ENCODE results near the gene FOXP4.
A peak's percentile ranks its signal among the peaks of the same experiment; 100 is the strongest.

The FOXP4 gene

DNA sequence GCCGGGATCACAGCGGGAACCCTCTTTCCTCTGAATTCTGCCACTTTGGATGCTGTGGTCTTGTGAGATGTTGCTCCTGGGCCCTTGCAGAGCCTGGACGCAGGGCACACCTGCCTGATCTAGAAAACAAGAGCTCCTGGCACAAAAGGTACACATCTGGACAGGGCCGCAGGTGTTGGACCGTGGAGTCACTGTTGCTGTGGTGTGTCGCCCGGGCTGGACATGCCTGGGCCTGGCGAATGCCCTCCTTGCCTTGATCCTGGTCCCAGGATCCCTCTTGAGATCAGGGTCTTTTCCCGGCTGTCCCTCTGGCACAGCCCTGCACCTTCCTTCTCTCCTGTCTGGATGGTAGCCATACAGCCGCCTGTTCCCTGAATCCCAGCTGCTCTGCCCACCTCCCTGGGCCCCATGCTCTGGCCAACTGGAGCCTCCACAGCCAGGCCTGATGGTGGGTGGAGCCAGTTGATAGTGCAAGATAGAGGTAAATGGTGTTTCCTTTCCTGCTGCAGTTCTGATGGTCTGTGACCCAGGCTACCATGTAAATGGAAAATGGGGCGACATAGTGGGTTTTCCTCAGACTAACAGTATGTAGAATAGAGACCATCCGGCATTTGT, 5.0 kb downstream of the FOXP4 start:
- TF ChIP-seq TAF1 (IDR thresholded peaks at IDR 0.05; ENCODE audit: borderline replicate concordance, low read depth, low read length): no peak
- TF ChIP-seq POLR2A (IDR thresholded peaks at IDR 0.05; ENCODE audit: low read depth, low read length): no peak
- TF ChIP-seq POLR2AphosphoS5 (IDR thresholded peaks at IDR 0.05; ENCODE audit: low read depth, low read length): no peak
- FAIRE-seq (no peak), DNase-seq (ENCODE audit: insufficient read length) (no peak)

GRCh38 chr6:41551857-41552256, 5.7 kb downstream of the FOXP4 start:
- DNase-seq (ENCODE audit: insufficient read length) (no peak), FAIRE-seq (no peak)
- no peak for TF ChIP-seq TAF1 (IDR thresholded peaks at IDR 0.05; ENCODE audit: borderline replicate concordance, low read depth, low read length)
- no peak for TF ChIP-seq POLR2A (IDR thresholded peaks at IDR 0.05; ENCODE audit: low read depth, low read length)
- TF ChIP-seq POLR2AphosphoS5 (IDR thresholded peaks at IDR 0.05; ENCODE audit: low read depth, low read length): no peak

DNA sequence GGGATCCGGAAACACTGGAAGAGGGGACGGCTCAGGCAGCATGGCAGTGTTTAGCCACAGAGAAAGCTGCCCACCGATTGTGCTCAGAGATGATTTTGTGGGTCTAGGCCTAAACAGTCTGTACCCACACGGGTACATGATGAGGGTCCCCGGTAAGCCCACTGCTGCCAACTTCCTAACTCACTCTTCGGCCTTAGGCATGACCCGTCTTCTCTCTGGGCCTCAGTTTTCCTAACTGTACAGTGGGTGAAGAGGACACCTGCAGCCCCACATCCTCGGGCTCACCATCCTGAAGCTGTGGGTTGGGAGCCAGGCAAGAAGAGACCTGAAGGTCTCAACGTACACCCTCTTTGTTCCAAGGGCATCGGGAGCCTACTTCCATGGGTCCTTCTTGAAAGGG, 6.5 kb downstream of the FOXP4 start:
- FAIRE-seq: no peak
- TF ChIP-seq POLR2A (IDR thresholded peaks at IDR 0.05; ENCODE audit: low read depth, low read length) (no peak), POLR2AphosphoS5 (IDR thresholded peaks at IDR 0.05; ENCODE audit: low read depth, low read length) (no peak), TAF1 (IDR thresholded peaks at IDR 0.05; ENCODE audit: borderline replicate concordance, low read depth, low read length) (no peak)
- no peak for DNase-seq (ENCODE audit: insufficient read length)

DNA sequence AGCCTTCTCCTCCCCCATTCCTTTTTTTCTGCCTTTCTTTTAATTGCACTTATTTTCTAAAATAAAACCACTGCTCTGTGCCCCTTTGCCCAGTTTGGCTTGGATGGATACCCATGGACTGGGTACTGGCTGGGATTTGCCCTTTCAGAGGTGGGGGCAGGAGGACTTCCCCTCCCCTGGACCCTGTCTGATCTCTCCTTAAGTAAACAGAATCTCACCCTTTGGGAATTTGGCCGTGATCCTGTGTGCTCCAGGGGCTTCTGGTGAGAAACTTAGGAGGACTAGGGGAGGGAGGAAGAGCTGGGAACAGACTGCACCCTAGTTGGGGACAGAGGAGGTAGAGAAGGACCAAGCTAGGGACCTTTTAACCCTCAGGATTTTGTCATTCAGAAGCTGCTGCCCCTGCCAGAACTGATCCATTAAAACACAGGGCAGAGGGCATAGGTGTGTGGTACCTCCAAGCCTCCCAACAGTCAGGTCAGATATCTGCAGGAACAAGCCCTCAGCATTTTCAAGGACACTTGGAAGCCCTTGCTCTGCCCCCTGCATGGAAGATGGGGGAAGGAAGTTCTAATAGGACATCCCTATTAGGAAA, 7.3 kb downstream of the FOXP4 start:
- no peak for DNase-seq (ENCODE audit: insufficient read length)
- FAIRE-seq: no peak
- TF ChIP-seq TAF1 (IDR thresholded peaks at IDR 0.05; ENCODE audit: borderline replicate concordance, low read depth, low read length) (no peak), POLR2AphosphoS5 (IDR thresholded peaks at IDR 0.05; ENCODE audit: low read depth, low read length) (no peak), POLR2A (IDR thresholded peaks at IDR 0.05; ENCODE audit: low read depth, low read length) (no peak)

DNA sequence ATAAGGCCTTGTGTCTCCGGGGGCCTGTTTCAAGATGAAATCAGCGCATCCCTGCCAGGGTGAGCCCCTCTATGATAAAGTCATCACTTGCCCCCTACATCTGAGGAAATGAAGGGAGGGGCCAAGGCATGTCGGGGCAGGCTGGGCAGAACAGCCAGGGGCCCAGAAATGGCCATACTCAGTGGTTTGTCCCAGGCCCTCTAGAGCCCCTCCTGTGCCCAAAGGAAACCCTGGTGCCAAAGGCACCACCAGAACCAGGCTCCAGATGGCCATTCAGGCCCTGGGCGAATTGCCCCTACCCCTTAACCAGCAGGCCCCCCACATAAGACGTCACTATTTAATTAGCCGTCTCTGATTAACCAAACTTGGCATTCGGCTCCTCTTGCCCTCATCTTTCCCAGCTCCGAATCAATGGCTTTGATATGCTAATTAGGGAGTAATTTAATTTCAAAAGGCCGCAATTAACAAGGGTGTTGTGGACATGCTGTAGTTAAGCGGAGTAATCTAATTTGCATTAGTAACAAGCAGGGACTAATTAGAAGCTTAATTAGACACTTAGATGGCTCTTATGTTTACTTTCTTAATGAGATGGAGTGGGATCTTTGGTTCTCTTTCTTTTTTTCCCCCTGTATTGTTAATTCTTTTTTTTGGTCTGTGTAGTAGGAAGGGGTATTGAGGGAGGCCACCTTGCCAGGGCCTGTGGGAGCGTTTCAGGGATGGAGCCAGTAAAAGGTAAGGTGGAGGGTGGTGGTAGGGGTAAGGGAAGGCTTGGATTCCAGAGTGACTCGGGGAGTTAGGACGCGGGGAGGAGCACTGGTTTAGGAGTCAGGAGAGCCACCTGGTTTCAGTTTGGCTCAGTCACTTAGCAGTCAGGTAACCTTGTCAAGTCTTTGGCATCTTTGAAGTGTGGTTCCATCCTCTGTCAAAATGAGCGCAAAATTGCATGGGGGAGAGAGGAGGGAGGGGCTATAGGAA, 9.4 kb downstream of the FOXP4 start:
- DNase-seq (ENCODE audit: insufficient read length): no peak
- no peak for FAIRE-seq
- TF ChIP-seq POLR2AphosphoS5 (IDR thresholded peaks at IDR 0.05; ENCODE audit: low read depth, low read length) (no peak), TAF1 (IDR thresholded peaks at IDR 0.05; ENCODE audit: borderline replicate concordance, low read depth, low read length) (no peak), POLR2A (IDR thresholded peaks at IDR 0.05; ENCODE audit: low read depth, low read length) (no peak)

- TF ChIP-seq POLR2AphosphoS5 (IDR thresholded peaks at IDR 0.05; ENCODE audit: low read depth, low read length) (no peak), POLR2A (IDR thresholded peaks at IDR 0.05; ENCODE audit: low read depth, low read length) (no peak), TAF1 (IDR thresholded peaks at IDR 0.05; ENCODE audit: borderline replicate concordance, low read depth, low read length) (no peak)
- FAIRE-seq: no peak
- DNase-seq (ENCODE audit: insufficient read length): no peak
Observed at GRCh38 chr6:41557335-41557734, 11.2 kb downstream of the FOXP4 start.

DNA sequence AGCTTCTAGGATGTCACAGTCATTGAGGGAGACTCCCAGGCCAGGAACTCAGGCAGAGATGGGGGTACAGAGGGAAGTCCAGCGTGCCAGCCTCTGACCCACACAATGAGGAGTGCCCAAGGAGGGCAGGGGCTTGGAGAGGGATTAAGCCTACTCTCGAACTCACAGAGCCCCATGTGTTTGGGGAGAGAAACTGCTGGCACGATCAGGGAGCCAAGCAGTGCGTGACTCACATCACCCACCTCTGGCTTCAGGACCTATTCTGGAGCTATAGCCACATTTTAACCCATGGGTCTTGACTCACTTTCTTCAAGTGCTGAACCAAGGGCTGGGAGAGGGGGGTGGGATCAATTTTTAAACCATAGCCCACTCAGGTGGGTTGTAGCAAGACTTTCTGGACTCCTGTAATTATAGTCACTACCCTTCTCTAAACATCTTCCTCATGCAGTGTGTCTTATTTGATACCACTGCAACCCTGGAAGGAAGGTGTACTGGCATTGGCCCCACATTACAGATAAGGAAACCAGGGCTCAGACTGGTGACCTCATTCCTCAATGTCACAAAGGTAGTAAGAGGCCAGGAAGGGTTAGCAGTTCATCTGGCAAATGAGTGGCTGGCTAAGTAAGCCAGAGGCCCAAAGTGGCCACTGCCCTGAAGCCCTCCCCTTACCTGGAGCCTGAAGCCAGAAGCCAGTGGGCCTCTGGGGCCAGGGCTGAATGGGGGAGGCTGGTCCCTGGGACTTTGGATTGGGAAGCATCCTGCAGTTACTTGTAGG, 12.0 kb downstream of the FOXP4 start:
- FAIRE-seq: no peak
- TF ChIP-seq POLR2A (IDR thresholded peaks at IDR 0.05; ENCODE audit: low read depth, low read length): no peak
- no peak for TF ChIP-seq POLR2AphosphoS5 (IDR thresholded peaks at IDR 0.05; ENCODE audit: low read depth, low read length)
- TF ChIP-seq TAF1 (IDR thresholded peaks at IDR 0.05; ENCODE audit: borderline replicate concordance, low read depth, low read length): no peak
- no peak for DNase-seq (ENCODE audit: insufficient read length)

DNA sequence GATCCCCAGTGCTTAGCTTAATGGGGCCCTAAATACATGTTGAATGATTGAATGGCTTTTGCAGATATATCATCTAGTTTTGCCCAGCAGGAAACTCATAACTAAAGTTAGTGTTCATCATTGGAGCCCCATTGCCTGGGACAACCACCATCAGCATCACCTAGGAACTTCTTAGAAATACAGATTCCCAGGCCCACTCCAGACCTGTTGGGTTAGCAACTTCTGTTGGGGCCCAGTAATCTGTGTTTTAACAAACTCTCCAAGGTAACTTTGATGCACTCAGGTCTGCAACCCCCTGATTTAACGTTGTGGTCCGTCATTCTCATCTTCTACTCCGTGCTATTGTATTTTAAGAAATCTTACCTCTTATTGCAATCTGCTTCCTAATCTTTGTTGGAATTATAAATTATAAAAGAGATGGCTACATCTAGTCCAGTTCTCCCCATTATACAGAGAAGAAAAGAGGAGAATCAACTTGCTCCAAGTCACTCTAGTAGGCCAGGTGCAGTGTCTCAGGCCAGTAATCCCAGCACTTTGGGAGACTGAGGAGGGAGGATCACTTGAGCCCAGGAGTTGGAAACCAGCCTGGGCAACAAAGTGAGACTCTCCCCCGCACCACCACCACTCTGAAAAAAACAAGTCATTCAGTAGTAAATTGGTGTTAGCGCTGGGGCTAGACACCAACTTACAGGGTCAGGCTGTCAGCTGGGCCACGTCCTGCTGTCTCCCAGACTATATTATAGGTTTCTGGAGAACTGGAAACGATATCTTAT, 13.7 kb downstream of the FOXP4 start:
- no peak for DNase-seq (ENCODE audit: insufficient read length)
- FAIRE-seq: no peak
- TF ChIP-seq POLR2A (IDR thresholded peaks at IDR 0.05; ENCODE audit: low read depth, low read length): no peak
- no peak for TF ChIP-seq POLR2AphosphoS5 (IDR thresholded peaks at IDR 0.05; ENCODE audit: low read depth, low read length)
- TF ChIP-seq TAF1 (IDR thresholded peaks at IDR 0.05; ENCODE audit: borderline replicate concordance, low read depth, low read length): no peak

- peak; percentile 87 for FAIRE-seq
- peak; percentile 95 for DNase-seq (ENCODE audit: insufficient read length)
- TF ChIP-seq POLR2A (IDR thresholded peaks at IDR 0.05; ENCODE audit: low read depth, low read length) (0 out of 2 replicates have a peak, but pooled peaks have one; percentile 12), TAF1 (IDR thresholded peaks at IDR 0.05; ENCODE audit: borderline replicate concordance, low read depth, low read length) (no peak)
Observed at GRCh38 chr6:41560431-41561192, 14.4 kb downstream of the FOXP4 start.

- no peak for TF ChIP-seq TAF1 (IDR thresholded peaks at IDR 0.05; ENCODE audit: borderline replicate concordance, low read depth, low read length)
- TF ChIP-seq POLR2A (IDR thresholded peaks at IDR 0.05; ENCODE audit: low read depth, low read length): no peak
- TF ChIP-seq POLR2AphosphoS5 (IDR thresholded peaks at IDR 0.05; ENCODE audit: low read depth, low read length): no peak
- FAIRE-seq (no peak), DNase-seq (ENCODE audit: insufficient read length) (no peak)
Observed at GRCh38 chr6:41561416-41561815, 15.2 kb downstream of the FOXP4 start.
